NB4 (cell line): ENCODE results near the gene DDX51.

ENCODE experiments used
- MYC ChIP-seq: IDR thresholded peaks from 2 replicates; pipeline ENCODE4 v1.6.1; 2011; ENCODE audit warnings: low read depth, low read length
- POLR2A ChIP-seq: IDR thresholded peaks from 2 replicates; pipeline ENCODE4 v1.6.1; 2011; ENCODE audit warnings: mild to moderate bottlenecking; ENCODE audit not compliant: insufficient read length; ENCODE audit errors: extremely low read depth
- TF ChIP-seq, protein P1 (sequence below): IDR thresholded peaks from one replicate; pipeline ENCODE4 v1.5.1; 2012; ENCODE audit warnings: low read depth, low read length
- TF ChIP-seq, protein P2 (sequence below): IDR thresholded peaks from 2 replicates; pipeline ENCODE4 v1.6.1; 2011; ENCODE audit warnings: low read depth, low read length

DNA sequence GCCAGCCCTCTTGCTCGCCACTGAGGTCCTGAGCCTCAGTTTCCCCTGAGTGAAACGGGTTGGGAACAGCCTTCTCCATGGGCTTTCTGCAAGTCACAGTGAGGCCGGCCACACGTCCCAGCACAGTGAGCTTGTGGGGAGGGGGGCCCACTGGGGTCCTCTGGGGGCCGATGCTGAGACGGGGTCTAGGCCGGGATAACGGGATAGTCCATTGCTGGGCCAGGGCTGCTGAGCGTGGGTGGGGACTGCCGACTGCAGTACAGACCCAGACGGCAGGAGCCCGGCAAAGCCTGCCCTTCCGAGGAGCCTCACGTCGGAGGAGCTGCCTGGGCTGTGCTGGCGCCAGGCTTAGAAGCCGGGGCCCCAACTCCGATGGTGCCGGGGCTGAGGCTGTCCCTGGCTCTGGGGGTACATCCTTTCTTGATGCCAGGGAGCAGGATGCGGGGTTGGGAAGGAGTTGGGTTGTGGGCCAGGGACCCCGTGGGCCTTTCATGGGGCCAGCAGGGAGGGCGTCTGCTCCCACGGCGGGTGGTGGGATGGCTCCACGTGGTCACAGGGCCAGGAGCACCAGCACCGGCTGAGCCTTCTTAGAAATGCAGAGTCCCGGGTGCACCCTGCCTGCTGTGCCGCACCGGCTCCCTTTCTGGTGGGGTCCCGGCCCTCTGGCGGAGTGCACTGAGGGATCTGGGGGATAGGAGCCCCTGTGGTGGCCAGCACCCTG lies 24.4 kb upstream of the DDX51 start:
- TF ChIP-seq, protein P1, sequence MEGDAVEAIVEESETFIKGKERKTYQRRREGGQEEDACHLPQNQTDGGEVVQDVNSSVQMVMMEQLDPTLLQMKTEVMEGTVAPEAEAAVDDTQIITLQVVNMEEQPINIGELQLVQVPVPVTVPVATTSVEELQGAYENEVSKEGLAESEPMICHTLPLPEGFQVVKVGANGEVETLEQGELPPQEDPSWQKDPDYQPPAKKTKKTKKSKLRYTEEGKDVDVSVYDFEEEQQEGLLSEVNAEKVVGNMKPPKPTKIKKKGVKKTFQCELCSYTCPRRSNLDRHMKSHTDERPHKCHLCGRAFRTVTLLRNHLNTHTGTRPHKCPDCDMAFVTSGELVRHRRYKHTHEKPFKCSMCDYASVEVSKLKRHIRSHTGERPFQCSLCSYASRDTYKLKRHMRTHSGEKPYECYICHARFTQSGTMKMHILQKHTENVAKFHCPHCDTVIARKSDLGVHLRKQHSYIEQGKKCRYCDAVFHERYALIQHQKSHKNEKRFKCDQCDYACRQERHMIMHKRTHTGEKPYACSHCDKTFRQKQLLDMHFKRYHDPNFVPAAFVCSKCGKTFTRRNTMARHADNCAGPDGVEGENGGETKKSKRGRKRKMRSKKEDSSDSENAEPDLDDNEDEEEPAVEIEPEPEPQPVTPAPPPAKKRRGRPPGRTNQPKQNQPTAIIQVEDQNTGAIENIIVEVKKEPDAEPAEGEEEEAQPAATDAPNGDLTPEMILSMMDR: no peak
- TF ChIP-seq POLR2A (no peak), MYC (no peak)
- TF ChIP-seq, protein P2, sequence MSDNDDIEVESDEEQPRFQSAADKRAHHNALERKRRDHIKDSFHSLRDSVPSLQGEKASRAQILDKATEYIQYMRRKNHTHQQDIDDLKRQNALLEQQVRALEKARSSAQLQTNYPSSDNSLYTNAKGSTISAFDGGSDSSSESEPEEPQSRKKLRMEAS: no peak
